Hippocampal formation (tissue), 2 donors: ENCODE results near the gene SHCBP1L.

Experiments
- DNase-seq, 2 donors: peaks; one replicate each; lab custom pipeline; 2025; lab: John Stamatoyannopoulos, UW

The SHCBP1L gene

DNA sequence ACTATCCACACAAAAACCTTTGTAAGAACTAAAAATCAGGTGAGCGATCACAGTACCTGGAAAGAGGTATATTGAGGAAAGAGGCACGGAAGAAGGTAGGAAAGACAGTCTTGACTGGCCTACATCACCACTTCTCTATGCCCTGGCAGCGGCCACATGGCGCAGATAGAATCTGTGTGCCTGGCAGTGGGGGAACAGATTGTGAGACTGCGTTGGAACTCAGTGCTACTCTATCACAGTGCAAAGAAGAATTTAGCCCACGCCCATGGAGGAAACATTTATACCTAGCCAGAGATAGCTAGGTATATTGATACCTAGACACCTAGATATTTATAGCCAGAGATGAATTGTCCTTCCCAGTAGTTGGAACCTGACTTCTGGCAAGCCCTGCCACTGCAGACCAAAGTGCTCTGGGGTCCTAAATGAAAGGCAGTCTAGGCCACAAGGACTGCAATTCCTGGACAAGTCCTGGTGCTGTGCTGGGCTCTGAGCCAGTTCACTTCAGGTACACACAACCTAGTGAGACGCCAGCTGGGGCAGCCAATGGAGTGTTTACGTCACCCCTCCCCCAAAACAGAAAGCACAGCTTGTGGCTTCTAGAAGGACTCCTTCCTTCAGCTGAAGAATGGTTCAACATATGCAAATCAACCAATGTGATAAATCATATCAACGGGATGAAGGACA is 61.9 kb downstream of the SHCBP1L start:
- peak in 1 of 2 donors; percentile 8 for DNase-seq

DNA sequence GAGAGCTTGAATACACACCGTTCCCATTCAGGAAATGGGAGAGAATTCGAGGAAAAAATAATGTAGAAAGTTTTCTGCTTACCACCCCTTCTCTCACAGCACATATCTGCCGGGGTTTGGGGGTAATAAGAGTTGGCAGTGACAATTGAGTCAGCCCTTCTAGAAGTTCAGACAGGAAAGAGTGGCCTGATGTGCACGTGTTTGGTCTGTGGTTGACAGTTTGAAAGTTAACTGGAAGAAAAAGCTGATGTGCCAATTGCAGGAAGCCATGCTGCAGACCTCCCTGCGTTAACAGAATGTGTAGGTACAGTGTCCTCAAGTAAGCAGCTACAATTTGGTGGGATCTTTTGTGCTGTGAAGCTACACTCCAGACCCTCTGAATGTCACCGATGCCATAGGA is 63.0 kb downstream of the SHCBP1L start:
- no peak for DNase-seq

DNA sequence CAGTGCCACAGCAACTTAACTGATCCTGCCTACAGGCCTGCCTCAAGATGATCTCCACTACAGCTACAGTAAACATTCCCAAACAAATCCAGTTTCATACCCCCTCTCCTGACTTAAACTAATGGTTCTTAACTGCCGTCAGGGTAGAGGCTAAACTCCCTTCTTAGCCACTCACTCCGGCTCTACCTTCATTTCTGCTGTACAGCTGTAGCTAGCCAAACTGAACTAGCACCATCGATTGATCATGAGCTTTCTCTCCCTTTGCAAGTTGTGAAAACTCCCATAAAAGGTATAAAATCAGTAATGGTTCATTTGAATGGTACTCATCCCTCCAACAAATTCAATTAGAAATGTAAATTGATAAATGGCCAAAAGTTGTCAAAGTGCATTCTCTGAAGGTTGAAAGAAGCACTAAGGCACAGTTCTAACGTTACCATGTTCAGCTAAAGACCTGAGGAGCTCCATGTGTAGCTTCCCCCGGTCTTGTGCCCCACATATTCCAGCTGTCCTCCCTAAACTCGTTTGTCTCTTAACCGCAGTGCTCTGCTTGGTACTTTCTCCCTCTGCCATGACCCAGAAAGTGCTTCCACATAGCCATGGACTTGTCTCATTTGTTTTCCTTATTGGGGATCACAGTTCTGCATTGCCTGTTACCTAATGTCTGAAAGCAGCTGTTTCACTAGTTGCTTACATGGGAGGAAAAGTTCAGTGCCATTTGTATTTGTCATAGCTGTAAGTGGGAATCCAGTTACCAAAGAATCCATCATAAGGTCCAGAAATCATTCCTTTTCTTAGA is 64.0 kb downstream of the SHCBP1L start:
- no peak for DNase-seq

DNA sequence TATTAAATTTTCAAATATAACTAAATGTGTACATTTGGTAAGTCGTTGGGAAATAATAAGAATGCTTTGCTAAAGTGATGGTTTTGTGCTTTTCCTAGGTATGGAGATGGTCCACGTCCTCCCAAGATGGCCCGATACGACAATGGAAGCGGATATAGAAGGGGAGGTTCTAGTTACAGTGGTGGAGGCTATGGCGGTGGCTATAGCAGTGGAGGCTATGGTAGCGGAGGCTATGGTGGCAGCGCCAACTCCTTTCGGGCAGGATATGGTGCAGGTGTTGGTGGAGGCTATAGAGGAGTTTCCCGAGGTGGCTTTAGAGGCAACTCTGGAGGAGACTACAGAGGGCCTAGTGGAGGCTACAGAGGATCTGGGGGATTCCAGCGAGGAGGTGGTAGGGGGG is 66.0 kb downstream of the SHCBP1L start:
- DNase-seq, result no peak

DNA sequence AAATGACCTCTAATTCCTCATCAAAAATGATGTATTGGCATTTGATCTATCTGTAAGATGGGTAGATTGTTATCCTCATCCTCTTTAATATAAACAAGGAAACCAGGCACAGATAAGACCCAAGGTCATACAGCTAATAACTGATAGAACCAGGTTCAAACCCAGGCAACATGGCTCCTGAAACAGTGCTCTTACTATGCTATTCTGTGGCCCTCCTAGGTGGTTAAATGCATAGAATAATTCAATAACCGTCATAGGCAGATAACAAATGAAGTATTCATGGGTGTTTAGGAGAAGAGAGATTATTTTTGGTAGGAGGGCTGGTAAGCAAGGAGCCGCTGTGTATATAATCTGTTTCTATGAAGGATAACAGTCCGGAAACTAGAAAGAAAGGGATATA is 67.4 kb downstream of the SHCBP1L start:
- DNase-seq, result no peak

DNA sequence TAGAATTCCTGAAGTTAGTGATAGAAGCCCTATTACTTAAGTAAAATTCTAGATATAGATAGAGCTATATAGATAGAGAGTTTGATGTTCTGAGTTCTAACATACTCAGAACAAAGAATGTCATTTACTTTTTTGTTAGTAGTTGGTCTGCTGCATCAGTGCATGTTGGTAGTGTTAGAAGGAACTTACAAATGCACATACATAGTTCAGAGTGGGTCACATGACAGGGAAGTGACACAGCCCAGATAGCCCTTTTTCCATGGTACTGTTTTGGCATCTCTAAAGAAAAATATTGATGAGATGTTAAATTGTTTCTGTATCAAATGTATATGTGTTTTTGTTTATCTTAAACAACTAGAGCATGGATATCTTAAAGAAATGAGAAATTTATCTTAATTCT is 68.1 kb downstream of the SHCBP1L start:
- DNase-seq, result no peak

DNA sequence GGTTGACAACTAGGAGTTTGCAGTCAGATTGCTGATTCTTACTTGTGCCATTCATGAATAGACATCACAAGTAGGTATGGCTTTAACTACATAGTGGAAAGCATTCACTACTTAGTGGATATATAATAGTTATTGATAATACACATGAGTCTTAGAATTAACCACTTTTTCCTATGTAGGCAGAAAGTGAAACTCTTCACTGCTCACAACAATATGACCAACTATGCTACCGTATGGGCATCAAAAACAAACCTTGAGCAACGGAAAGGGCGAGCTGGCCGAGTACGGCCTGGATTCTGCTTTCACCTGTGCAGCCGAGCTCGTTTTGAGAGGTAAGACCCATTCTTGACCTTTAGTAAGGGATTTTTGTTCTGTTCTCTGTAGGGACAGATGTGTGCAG is 75.1 kb downstream of the SHCBP1L start:
- no peak for DNase-seq

DNA sequence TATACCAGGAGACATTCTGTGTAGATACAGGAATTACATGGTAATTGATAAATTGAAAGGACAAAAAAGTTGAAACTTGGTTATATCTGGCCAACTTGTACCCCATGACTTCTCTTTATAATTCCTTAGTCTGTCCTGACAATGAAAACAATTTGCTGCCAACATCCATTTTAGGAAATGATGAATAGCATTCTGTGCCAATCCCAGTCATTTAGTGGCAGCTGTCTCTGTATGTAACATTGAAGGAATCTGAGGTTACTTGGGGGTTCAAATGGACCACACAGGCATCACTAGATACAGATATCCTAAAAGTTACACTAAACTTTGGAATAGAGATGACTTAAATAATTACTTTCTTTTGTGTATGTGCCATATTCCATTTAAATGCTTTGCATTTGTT is 75.6 kb downstream of the SHCBP1L start:
- no peak for DNase-seq

DNA sequence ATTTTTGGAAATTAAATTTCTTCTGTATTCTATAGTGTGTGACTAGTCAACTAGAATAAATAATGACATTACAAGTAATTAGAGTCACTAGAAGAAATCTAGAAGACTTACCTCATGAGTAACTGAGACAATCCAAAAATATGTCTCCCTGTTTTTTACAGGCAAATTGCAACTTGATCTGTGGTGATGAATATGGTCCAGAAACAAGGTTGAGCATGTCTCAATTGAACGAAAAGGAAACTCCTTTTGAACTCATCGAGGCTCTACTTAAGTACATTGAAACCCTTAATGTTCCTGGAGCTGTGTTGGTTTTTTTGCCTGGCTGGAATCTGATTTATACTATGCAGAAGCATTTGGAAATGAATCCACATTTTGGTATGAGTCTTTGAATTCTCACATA is 77.1 kb downstream of the SHCBP1L start:
- no peak for DNase-seq

DNA sequence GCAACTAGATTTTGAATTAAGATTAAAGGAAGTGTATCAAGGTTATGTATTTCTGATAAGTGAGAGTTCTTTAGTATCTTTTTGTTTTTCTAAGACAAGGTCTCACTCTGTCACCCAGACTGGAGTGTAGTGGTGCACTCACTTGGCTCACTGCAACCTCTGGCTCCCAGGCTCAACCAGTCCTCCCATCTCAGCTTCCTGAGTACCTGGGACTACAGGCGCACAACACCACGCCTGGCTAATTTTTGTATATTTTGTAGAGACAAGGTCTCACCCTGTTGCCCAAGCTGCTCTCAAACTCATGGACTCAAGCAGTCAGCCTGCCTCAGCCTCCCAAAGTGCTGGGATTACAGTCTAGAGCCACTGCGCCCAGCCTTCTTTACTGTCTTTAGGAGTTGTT is 80.1 kb downstream of the SHCBP1L start:
- DNase-seq, result no peak

DNA sequence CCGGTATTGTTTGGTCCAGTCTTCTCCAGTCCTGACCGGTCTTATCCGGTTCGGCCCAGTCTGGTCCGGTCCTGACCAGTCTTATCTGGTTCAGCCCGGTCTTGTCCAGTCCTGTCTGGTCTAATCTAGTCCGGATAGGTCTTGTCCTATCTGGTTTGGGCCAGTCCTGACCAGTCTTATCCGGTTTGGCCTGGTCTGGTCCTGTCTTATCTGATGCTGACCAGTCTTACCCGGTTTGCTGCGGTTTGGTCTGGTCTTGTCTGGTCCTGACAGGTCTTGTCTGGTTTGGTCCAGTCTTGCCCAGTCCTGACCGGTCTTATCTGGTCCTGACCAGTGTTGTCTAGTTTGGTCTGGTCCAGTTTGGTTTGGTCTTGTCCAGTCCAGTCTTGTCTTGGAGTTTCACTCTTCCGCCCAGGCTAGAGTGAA is 83.7 kb downstream of the SHCBP1L start:
- DNase-seq, result no peak

DNA sequence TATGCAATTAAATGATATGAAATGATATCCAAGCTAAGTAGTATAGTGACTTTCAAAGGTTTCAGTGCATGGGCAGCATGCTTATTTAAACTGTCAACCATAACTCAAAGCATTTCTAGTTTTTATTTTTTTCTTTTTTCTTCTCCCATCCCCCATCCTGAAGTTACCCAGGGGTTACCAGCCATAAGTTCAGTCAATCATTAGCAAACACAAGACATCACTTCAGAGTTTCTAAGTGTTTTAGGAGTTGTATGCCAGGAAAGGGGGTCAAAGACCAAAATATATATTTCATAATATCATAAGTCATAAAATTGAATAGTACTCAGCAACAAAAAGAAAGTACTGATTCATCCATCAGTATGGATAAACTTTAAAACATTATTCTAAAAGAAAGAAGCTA is 85.1 kb downstream of the SHCBP1L start:
- no peak for DNase-seq

DNA sequence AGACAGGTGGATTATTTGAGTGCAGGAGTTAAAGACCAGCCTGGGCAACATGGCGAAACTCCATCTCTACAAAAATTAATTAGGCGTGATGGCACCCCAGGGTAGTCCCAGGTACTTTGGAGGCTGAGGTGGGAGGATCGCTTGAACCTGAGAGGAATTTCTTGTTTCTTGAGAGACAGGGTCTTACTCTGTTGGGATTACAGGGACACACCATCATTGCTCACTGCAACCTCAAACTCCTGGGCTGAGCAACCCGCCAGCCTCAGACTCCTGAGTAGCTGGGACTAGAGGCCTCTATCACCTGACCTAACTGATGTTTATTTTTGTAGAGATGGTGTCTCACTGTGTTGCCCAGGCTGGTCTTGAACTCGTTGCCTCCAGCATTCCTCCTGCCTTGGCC is 89.0 kb downstream of the SHCBP1L start:
- DNase-seq, result no peak

DNA sequence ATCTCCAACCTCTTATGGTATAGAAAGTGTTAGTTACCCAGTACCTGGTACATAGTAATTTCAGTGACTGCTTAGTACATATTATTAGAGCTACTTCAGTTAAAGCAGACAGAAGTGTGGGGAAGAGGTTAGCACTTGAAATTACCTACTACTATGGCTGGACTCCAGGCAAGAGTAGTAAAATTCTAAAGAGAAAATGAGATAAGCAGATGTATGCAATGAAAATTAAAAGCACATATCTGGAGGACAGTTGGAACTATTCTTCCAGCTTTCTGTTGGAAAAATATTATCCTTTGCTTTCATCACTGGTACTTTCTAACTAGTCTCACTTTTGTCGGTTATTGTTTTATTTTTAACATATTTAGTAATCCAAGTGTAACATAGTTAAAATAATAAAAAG is 90.1 kb downstream of the SHCBP1L start:
- no peak for DNase-seq

DNA sequence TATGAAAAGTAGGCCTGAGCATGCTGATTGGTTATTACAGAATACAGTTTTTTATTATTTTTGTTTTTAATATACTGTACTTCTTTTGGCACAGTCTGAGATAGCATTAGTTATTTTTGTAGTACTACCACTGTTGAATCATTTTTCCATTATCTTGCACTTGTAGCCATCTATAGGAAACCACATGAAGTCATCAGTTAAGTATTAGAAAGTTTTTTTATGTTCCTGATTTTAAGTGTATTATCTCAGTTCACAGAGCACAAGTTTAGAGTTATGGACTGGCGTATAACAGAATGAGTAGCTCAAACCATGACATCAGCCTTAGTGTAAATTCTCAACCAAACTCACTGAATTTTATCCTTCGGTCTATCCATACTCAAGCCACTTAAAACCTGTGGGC is 91.0 kb downstream of the SHCBP1L start:
- DNase-seq, result no peak

DNA sequence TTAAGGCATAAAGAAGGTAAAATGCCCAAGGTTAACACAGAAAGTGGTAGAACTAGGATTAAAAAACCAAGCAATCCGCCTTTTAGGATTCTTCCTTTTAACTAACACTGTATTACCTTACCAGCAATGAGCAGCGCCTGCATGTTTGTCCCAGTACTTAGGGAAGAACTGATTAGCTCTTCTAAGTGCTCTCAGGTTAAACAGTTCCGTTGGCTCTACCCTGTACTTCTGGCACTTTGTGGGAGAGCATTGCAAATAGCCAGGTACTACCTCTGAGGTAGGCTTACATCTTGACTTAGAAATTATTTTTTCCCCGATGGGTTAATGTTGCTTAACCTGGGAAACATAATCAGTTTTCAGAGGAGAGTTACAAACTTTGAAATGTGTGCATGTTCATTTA is 92.3 kb downstream of the SHCBP1L start:
- no peak for DNase-seq

DNA sequence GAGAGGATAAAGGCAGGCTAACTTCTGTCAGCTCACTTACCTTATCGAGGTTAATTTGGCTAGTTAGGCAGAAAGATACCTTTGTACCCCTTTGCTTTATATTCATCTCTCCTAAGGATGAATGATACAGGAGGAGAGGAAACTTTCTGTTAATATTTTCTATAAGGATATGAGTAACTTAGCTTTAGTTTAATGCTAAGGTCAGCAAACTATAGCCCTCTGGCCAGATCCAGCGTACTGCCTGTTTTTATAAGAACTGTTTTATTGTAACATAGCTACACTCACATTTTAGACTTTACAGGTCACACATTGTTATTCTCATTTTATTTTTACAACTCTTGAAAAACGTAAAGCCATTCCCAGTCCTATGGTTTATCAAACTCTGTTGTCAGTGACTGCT is 95.8 kb downstream of the SHCBP1L start:
- no peak for DNase-seq

DNA sequence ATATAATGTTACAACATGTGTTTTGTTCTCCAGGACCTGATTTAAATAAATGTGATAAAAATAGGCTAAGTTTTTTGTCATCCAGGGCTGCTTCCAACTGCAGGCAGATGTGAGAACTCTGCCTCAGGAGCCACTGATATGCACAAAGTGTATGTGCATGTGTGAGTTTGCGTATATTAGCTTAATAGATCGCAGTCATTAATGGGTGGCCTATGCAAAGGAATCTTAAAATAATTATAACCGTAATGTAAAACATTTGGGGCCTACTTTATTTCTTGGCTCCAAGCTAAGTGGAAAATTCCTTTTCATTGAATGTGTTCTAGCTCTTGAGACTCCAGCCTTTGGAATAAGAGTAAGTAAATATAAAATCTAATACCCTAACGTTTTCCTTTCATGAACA is 97.1 kb downstream of the SHCBP1L start:
- DNase-seq, result no peak

DNA sequence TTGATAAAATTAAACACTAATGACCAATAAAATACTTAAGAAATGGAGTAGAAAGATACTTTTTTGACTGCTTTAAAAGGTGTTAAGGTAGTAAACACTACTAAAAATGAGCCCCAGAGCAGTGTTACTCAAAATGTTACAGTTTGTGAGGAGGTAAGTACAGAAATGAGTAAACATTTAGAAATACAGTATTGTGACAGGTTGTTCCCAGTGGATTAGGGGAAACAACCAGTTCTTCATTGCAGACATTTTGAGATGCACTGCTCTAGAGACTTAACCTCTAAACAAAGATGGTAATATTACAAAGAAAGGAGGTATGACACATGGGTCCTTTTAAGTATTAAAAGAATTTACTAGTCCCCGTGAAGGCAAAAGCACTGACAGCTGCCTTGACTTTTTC is 101.1 kb downstream of the SHCBP1L start:
- no peak for DNase-seq

DNA sequence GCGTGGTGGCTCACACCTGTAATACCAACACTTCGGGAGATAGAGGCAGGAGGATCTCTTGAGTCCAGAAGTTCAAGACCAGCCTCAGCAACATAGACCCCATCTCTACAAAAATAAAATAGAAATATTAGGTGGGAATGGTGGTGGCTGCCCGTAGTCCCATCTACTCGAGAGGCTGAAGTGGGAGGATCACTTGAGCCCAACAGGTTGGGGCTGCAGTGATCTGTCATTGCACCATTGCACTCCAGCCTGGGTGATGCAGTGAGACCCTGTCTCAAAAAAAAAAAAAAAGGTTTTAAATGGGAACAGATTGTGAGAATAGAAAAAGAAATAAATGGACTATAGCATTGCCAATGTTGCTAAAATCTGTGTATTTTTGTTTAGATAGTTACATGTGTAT is 102.6 kb downstream of the SHCBP1L start:
- DNase-seq, result no peak
